HepG2 (cell line): Measurements from ENCODE around the gene TAF4B. TPM values are rescaled to one million over a fixed set of nuclear protein-coding genes. Genes with fewer than 3 reads are reported as not detected.

Experiments used
- ATAC-seq: fragments of 200-7000 bp; cut with Tn5 transposase; 3 replicates; pipeline ENCODE4 v1.9.1; 2020; ENCODE audit warnings: mild to moderate bottlenecking, moderate library complexity
- BruUV-seq: library from RNA; stranded (reverse); fragments of 400-500 nt; replicated peaks from 2 replicates; lab custom pipeline; 2021; lab: Mats Ljungman, UMichigan
- CTCF ChIA-PET: fragments of 300-600 bp; formaldehyde crosslinking; extraction: SDS; loops from one replicate; lab custom pipeline; 2021; ENCODE audit warnings: low total read pairs, inconsistent platforms, low intra/inter-chr PET ratio; lab: Yijun Ruan, JAX
- POLR2A ChIA-PET: fragments of 350-600 bp; sonication (Branson Sonifier 250); formaldehyde crosslinking; loops from one replicate; lab custom pipeline; 2020; ENCODE audit warnings: antibody characterized with exemption, inconsistent platforms; lab: Yijun Ruan, JAX
- DNase-seq: peaks from one replicate; pipeline ENCODE4 v3.0.0-alpha.2; 2015; ENCODE audit warnings: low spot score
- FAIRE-seq: peaks from 3 replicates; lab custom pipeline; 2011; peaks lifted over from hg19 to GRCh38; lab: Jason Lieb, UNC
- H2AFZ ChIP-seq: one replicate; pipeline ENCODE4 v1.6.1; 2011; ENCODE audit warnings: low read length, inconsistent platforms
- H3K27ac ChIP-seq: fragments of 300-600 bp; 3 replicates; pipeline ENCODE4 v1.8.0; 2011; ENCODE audit warnings: mixed run types, mild to moderate bottlenecking, mixed read lengths, low read length, inconsistent platforms; ENCODE audit not compliant: insufficient read depth; ENCODE audit errors: extremely low read length
- H3K27me3 ChIP-seq, 2 experiments: fragments of 200-600 bp in 1 of 2; 2 replicates in 1 of 2; 3 replicates in 1 of 2; pipeline versions ENCODE4 v1.6.0 to v1.8.0; 2011; ENCODE audit warnings: low read length in 2 of 2, mild to moderate bottlenecking in 2 of 2, moderate library complexity in 2 of 2, inconsistent platforms in 1 of 2; ENCODE audit not compliant: insufficient read depth in 2 of 2, control insufficient read depth in 1 of 2
- H3K36me3 ChIP-seq, 2 experiments: fragments of 200-600 bp in 1 of 2; replicated peaks in 1 of 2; 2 replicates in 1 of 2; 3 replicates in 1 of 2; pipeline versions ENCODE4 v1.5.1 to v1.8.0; 2011; ENCODE audit warnings: low read length in 2 of 2, inconsistent platforms in 1 of 2; ENCODE audit not compliant: insufficient read depth in 2 of 2, control insufficient read depth in 1 of 2
- H3K4me1 ChIP-seq: 2 replicates; pipeline ENCODE4 v1.5.1; 2012; ENCODE audit warnings: low read length, inconsistent platforms; ENCODE audit not compliant: insufficient read depth
- H3K4me2 ChIP-seq: 2 replicates; pipeline ENCODE4 v1.6.0; 2011; ENCODE audit warnings: low read depth, low read length, inconsistent platforms
- H3K4me3 ChIP-seq, 3 experiments: fragments of 200-600 bp in 1 of 3; sonication (generic), shearing (Covaris generic) in 1 of 3; replicated peaks in 1 of 3; 2 replicates each; pipeline ENCODE4 v1.5.1; 2011 to 2016; ENCODE audit warnings: low read length in 3 of 3, inconsistent platforms in 2 of 3, low read depth in 2 of 3, mild to moderate bottlenecking in 2 of 3, control low read depth in 1 of 3, mixed read lengths in 1 of 3; ENCODE audit not compliant: insufficient read depth in 1 of 3
- H3K79me2 ChIP-seq: one replicate; pipeline ENCODE4 v1.6.1; 2011; ENCODE audit warnings: low read length, inconsistent platforms; ENCODE audit not compliant: insufficient read depth
- H3K9ac ChIP-seq: 2 replicates; pipeline ENCODE4 v1.6.0; 2011; ENCODE audit warnings: mild to moderate bottlenecking, low read depth, low read length, inconsistent platforms; ENCODE audit not compliant: insufficient read depth
- H3K9me3 ChIP-seq: 2 replicates; pipeline ENCODE4 v1.5.1; 2012; ENCODE audit warnings: mild to moderate bottlenecking, low read length
- H4K20me1 ChIP-seq: 2 replicates; pipeline ENCODE4 v1.6.0; 2011; ENCODE audit warnings: inconsistent platforms, mild to moderate bottlenecking, low read length, moderate library complexity; ENCODE audit not compliant: insufficient read depth
- GLMP ChIP-seq: sonication (generic); formaldehyde crosslinking; IDR thresholded peaks from 2 replicates; pipeline ENCODE4 v1.9.0; 2021; ENCODE audit warnings: missing genetic modification reagents, mild to moderate bottlenecking, borderline replicate concordance
- HNF4G ChIP-seq, 2 experiments: sonication (generic) in 1 of 2; formaldehyde crosslinking in 1 of 2; IDR thresholded peaks; 2 replicates each; pipeline versions ENCODE4 v1.4.0 to v1.6.1; 2011 to 2020; ENCODE audit warnings: borderline replicate concordance in 2 of 2, low read depth in 2 of 2, mild to moderate bottlenecking in 2 of 2, low read length in 1 of 2, missing genetic modification reagents in 1 of 2, moderate library complexity in 1 of 2
- MLXIP ChIP-seq: sonication (generic); formaldehyde crosslinking; IDR thresholded peaks from 2 replicates; pipeline ENCODE4 v1.9.0; 2021; ENCODE audit warnings: missing genetic modification reagents, borderline replicate concordance
- NBN ChIP-seq: fragments of 450-650 bp; conservative IDR thresholded peaks from 2 replicates; pipeline ENCODE4 v1.6.1; 2017
- ONECUT2 ChIP-seq: sonication (generic); formaldehyde crosslinking; IDR thresholded peaks from 2 replicates; pipeline ENCODE4 v1.4.0; 2020; ENCODE audit warnings: missing genetic modification reagents
- PBX2 ChIP-seq: IDR thresholded peaks from 2 replicates; pipeline ENCODE4 v1.6.1; 2016; ENCODE audit warnings: control low read depth
- PLRG1 ChIP-seq: fragments of 450-650 bp; conservative IDR thresholded peaks from 2 replicates; pipeline ENCODE4 v1.6.1; 2016
- THAP11 ChIP-seq: IDR thresholded peaks from 2 replicates; pipeline ENCODE4 v1.6.1; 2016; ENCODE audit warnings: missing biosample characterization, missing genetic modification reagents
- ZBTB25 ChIP-seq: IDR thresholded peaks from 2 replicates; pipeline ENCODE4 v1.6.1; 2018; ENCODE audit warnings: missing genetic modification reagents
- ZBTB49 ChIP-seq: sonication (generic); formaldehyde crosslinking; IDR thresholded peaks from 2 replicates; pipeline ENCODE4 v1.4.0; 2020; ENCODE audit warnings: missing genetic modification reagents, borderline replicate concordance
- ZBTB8A ChIP-seq: sonication (generic); formaldehyde crosslinking; IDR thresholded peaks from 2 replicates; pipeline ENCODE4 v1.4.0; 2020; ENCODE audit warnings: mild to moderate bottlenecking, low read depth, missing genetic modification reagents, borderline replicate concordance
- ZNF501 ChIP-seq: sonication (generic); formaldehyde crosslinking; IDR thresholded peaks from 2 replicates; pipeline ENCODE4 v1.5.1; 2020; ENCODE audit warnings: mild to moderate bottlenecking, moderate library complexity, missing genetic modification reagents
- ZNF614 ChIP-seq: IDR thresholded peaks from 2 replicates; pipeline ENCODE4 v1.6.1; 2018; ENCODE audit warnings: missing biosample characterization, missing genetic modification reagents, inconsistent platforms, borderline replicate concordance
- ZNF782 ChIP-seq: sonication (generic); formaldehyde crosslinking; IDR thresholded peaks from 2 replicates; pipeline ENCODE4 v1.4.0; 2020; ENCODE audit warnings: missing genetic modification reagents, mild to moderate bottlenecking, borderline replicate concordance
- WGBS: methylation state at CpG from one replicate; pipeline ENCODE4 v1.1.6; 2017; ENCODE audit warnings: low lambda C conversion rate; 5-methylcytosine and 5-hydroxymethylcytosine counted together
- in situ Hi-C: cut with HindIII; loops from 2 replicates; pipeline ENCODE4 v1.10.0; 2017; ENCODE audit warnings: low pct_unique_long_range_greater_than_20kb; ENCODE audit not compliant: extremely low pct_ligation_motif_present
- intact Hi-C: fragments of 100-400 bp; cut with micrococcal nuclease; formaldehyde crosslinking; loops from one replicate; pipeline ENCODE4 v1.10.0; 2022; ENCODE audit not compliant: unreplicated experiment
- polyA plus RNA-seq, 8 experiments: library from polyadenylated mRNA; depleted of rRNA in 3 of 8; stranded (reverse) in 7 of 8; unstranded in 1 of 8; fragments of >200 nt; fragmentation: Illumina TruSeq in 4 of 8; extraction: Trizol in 4 of 8; gene quantifications; 2 replicates each; pipeline versions ENCODE4 v1.2.1 to v1.2.3, GENCODE V29; 2011 to 2016; ENCODE audit warnings: low read depth in 4 of 8, missing spikeins in 1 of 8, mixed read lengths in 1 of 8; ENCODE audit not compliant: insufficient read depth in 1 of 8
- total RNA-seq, 5 experiments: library from RNA; depleted of rRNA; stranded (reverse); fragments of >200 nt; fragmentation: Illumina TruSeq; extraction: Trizol; gene quantifications; 2 replicates each; pipeline ENCODE4 v1.2.3, GENCODE V29; 2016; ENCODE audit warnings: low read depth in 1 of 5
- TF ChIP-seq, protein P1 (sequence below): sonication (generic); formaldehyde crosslinking; IDR thresholded peaks from 2 replicates; pipeline ENCODE4 v1.4.0; 2020; ENCODE audit warnings: low read depth, mild to moderate bottlenecking, missing genetic modification reagents

Gene TAF4B
- total and polyA plus RNA-seq, 2 of the 13 experiments (the other 11 are each of a cell fraction or from before 2014, with no cell fraction given): 2.2 to 3.8 TPM

GRCh38 chr18:26325771-26326170, 99.5 kb downstream of the TAF4B start:
- no peaks in the 10 kb centered on the region; a peak in 1 of 5 replicates for H3K27me3 ChIP-seq
- ChIA-PET POLR2A (no interaction called here), CTCF (no interaction called here)
- H3K9ac ChIP-seq: no peak overlapping the region
- H3K9me3 ChIP-seq: no peaks in the 10 kb centered on the region
- H3K79me2 ChIP-seq: no peaks in the 10 kb centered on the region
- H3K36me3 ChIP-seq: 0 out of 5 replicates have a peak, but pooled peaks cover 0 to 2% of the 10 kb centered on the region in 2 experiments
- DNase-seq (no peak), ATAC-seq (no peak), FAIRE-seq (no peak)
- intact Hi-C loops: no loop called here
- H3K4me1 ChIP-seq: peaks cover 9% of the 10 kb centered on the region
- H3K27ac ChIP-seq: no peak overlapping the region
- no TSS peak for BruUV-seq
- H3K4me2 ChIP-seq: no peak overlapping the region
- in situ Hi-C loops: no loop called here
- WGBS: 61% methylated on average over 2 of the region's 2 CpGs
- H3K4me3 ChIP-seq: no peak overlapping the region
- H2AFZ ChIP-seq: no peak overlapping the region
- no peaks in the 10 kb centered on the region for H4K20me1 ChIP-seq
- no peak for TF ChIP-seq ZBTB49
- TF ChIP-seq ZBTB25 (CRISPR knock-in tag): no peak
- TF ChIP-seq ZNF614 (CRISPR knock-in tag): no peak
- TF ChIP-seq ZNF501 (CRISPR knock-in tag): no peak
- no peak for TF ChIP-seq GLMP
- TF ChIP-seq HNF4G (IDR thresholded peaks at IDR 0.05; ENCODE audit: borderline replicate concordance, low read depth, low read length): no peak
- TF ChIP-seq HNF4G (CRISPR knock-in tag; IDR thresholded peaks at IDR 0.05; ENCODE audit: borderline replicate concordance, low read depth): no peak
- no peak for TF ChIP-seq NBN
- TF ChIP-seq PBX2 (CRISPR knock-in tag): no peak
- no peak for TF ChIP-seq ZNF782
- no peak for TF ChIP-seq MLXIP (CRISPR knock-in tag)
- no peak for TF ChIP-seq THAP11
- TF ChIP-seq, protein P1, sequence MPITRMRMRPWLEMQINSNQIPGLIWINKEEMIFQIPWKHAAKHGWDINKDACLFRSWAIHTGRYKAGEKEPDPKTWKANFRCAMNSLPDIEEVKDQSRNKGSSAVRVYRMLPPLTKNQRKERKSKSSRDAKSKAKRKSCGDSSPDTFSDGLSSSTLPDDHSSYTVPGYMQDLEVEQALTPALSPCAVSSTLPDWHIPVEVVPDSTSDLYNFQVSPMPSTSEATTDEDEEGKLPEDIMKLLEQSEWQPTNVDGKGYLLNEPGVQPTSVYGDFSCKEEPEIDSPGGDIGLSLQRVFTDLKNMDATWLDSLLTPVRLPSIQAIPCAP (CRISPR knock-in tag): no peak
- no peak for TF ChIP-seq ZBTB8A (CRISPR knock-in tag)
- no peak for TF ChIP-seq ONECUT2 (CRISPR knock-in tag)
- TF ChIP-seq PLRG1: no peak
